RWPE1 (cell line): ENCODE measurements around the gene FSIP1.
A peak's percentile ranks its signal among the peaks of the same experiment; 100 is the strongest.

Experiments
- CTCF ChIA-PET: fragments of 350-600 bp; sonication (Branson Sonifier 250); formaldehyde crosslinking; extraction: SDS; loops from one replicate; lab custom pipeline; 2021; lab: Yijun Ruan, JAX
- POLR2A ChIA-PET: fragments of 400-600 bp; formaldehyde crosslinking; extraction: SDS; loops from one replicate; lab custom pipeline; 2020; ENCODE audit warnings: antibody characterized with exemption; ENCODE audit not compliant: low non-redundant PET; lab: Yijun Ruan, JAX
- DNase-seq: peaks from one replicate; pipeline ENCODE4 v3.0.0; 2012; ENCODE audit warnings: low spot score
- H3K27ac ChIP-seq: fragments of 450-650 bp; 2 replicates; pipeline ENCODE4 v1.5.1; 2017
- CTCF ChIP-seq: fragments of 450-650 bp; conservative IDR thresholded peaks from 2 replicates; pipeline ENCODE4 v1.5.1; 2017; ENCODE audit warnings: low read depth, mild to moderate bottlenecking

The FSIP1 gene

GRCh38 chr15:39782441-39783138 is at the start of gene FSIP1:
Gene FSIP1 (minus strand): TSS chr15:39782841. CDS start chr15:39776524, 6,317 bp downstream.
- POLR2A ChIA-PET, result interaction anchor here (1.0 kb wide), 1 partner anchor 138 kb away, joined by 3 read pairs; the partner anchor contains the start of gene GPR176
- no peak for TF ChIP-seq CTCF
- peak; percentile 99 for DNase-seq
- H3K27ac ChIP-seq, result peak within 1 kb of the TSS; percentile 83
- CTCF ChIA-PET, result interaction anchor here (0.6 kb wide), 2 partner anchors 23 to 188 kb away, joined by 3 to 4 read pairs; no protein-coding TSS in a partner anchor

GRCh38 chr15:39830166-39830565 is 47.5 kb upstream of the FSIP1 start:
- H3K27ac ChIP-seq, result no peak overlapping the region
- CTCF ChIA-PET, result interaction anchor here (0.7 kb wide), 1 partner anchor 57 kb away, joined by 3 read pairs; no protein-coding TSS in a partner anchor
- DNase-seq, result no peak
- POLR2A ChIA-PET, result no interaction called here
- no peak for TF ChIP-seq CTCF

- H3K27ac ChIP-seq, result no peak overlapping the region
- POLR2A ChIA-PET, result no interaction called here
- TF ChIP-seq CTCF, result no peak
- DNase-seq, result peak; percentile 11
- CTCF ChIA-PET, result no interaction called here
These were observed 45.8 kb upstream of the FSIP1 start for GRCh38 chr15:39828374-39828931.

- no peak for DNase-seq
- no peak overlapping the region for H3K27ac ChIP-seq
- CTCF ChIA-PET, result no interaction called here
- no peak for TF ChIP-seq CTCF
- POLR2A ChIA-PET, result no interaction called here
These were observed 44.3 kb upstream of the FSIP1 start for GRCh38 chr15:39826975-39827374.

GRCh38 chr15:39823634-39824033 is 41.0 kb upstream of the FSIP1 start:
- ChIA-PET POLR2A (no interaction called here), CTCF (no interaction called here)
- no peak for TF ChIP-seq CTCF
- H3K27ac ChIP-seq, result no peak overlapping the region
- no peak for DNase-seq

- POLR2A ChIA-PET, result no interaction called here
- CTCF ChIA-PET, result no interaction called here
- DNase-seq, result no peak
- TF ChIP-seq CTCF, result no peak
- no peak overlapping the region for H3K27ac ChIP-seq
These were observed 37.5 kb upstream of the FSIP1 start for GRCh38 chr15:39820050-39820602.
